Right hindlimb (tissue), 1 donor: ENCODE results near the gene RASGRP3.

ENCODE experiments used
- DNase-seq: peaks from one replicate; pipeline ENCODE4 v3.0.0-alpha.2; 2018

Gene RASGRP3

DNA sequence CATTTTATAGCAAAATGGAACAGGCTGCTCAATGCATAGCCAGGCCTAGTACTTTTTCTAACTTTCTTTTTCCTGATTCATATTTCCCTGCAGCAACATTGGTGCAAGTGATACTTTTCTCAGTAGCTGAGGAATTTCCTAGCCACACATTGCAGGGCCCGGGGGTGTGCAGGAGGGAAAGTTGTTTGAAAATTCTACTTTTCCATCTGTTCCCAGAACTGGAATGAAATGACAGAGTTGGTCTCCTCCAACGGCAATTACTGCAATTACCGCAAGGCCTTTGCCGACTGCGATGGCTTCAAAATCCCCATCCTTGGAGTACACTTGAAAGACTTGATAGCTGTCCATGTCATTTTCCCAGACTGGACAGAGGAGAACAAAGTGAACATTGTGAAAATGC lies 50.5 kb downstream of the RASGRP3 start:
- DNase-seq: peak; percentile 35

DNA sequence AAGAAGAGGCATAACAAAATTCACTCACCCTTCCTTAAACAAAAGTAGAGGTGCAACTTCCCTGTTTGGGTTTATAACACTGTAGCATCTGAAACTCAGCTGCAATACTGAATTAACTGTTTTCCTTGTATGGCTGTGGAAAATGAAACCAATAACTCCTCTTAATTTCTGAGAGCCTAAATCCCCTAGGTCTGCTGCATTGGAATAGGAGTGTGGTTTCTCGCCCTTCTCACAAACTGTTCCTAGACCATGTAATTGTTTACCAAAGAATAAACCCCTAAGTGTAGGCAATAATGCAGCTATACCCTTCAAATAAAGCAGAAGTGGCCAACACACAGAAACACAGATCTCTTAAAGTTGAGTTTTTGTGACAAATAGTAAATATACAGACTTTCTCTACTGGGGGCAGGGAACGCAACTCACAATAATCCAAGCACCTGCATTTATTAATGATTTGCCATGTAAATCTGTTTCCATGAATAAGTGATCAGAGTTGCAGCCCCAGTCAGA lies 52.0 kb downstream of the RASGRP3 start:
- DNase-seq: no peak

DNA sequence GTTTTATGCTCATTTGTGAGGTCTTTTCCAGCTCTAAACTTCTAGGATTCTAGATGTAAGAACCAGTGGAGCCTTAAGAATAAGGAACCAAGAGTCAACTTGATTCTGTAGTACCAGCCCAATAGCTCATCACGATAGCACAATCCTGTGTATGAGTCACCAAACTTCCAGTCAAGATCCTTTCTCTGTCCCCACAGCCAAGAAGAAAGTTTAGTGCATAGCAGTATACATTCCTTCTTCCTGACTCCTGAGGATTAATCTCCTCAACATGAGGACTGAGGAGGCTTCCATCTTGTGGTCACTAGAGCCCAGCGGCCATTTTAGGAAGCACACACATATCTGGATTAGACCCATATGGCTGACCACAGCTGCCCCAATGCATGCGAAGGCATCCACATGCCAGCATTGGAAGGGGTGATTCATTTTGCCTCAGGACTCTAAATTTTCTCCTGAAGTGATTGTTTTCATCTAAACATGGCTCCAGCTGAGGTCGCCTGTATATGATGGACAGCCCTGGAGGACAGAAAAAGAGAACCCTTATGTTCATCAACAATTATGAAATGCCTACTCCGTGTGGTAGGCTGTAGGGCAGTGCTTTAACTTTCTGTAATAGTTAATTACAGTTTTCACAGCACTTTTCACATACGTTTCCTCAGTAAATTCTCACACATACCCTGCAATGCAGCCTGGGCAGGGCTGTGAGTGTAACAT lies 53.5 kb downstream of the RASGRP3 start:
- no peak for DNase-seq

DNA sequence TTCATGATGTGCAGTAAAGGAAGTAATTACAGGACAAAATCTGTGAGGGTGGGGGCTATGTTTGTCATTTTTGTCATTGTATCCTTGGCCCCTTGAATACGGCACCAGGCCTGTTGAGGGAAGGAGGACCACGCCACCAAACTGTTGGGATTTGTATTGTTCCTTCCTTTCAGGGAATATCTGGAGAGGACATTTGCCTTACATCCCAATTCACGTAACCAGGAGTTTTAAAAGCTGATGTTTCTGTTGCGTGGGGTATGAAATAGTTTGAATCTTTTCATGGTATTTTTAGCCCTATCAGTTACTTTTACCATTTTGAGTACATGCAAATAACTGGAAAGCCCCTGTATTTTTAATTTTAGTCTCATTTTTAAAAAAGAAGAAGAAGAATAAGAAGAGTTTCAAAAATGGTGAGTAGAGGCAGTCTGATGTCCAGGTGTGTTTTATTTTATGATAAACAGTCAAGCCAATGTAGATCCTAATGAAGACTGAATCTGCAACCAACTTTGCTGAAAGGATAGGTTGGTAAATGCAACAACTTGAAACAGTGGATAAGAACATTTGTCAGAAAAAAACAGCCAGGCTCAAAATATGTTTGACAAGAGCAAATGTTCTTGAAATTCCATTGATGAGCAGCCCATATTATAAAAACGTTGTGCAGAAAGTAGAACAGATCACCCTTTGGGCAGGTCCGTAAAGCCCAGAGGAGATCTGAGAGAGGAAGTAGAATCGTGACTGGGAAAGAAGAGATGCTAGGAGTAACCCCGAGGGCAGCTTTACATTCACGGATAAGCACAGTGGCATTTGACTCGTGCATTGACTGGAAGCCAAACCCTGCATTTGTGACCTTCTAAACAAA lies 54.5 kb downstream of the RASGRP3 start:
- no peak for DNase-seq

DNA sequence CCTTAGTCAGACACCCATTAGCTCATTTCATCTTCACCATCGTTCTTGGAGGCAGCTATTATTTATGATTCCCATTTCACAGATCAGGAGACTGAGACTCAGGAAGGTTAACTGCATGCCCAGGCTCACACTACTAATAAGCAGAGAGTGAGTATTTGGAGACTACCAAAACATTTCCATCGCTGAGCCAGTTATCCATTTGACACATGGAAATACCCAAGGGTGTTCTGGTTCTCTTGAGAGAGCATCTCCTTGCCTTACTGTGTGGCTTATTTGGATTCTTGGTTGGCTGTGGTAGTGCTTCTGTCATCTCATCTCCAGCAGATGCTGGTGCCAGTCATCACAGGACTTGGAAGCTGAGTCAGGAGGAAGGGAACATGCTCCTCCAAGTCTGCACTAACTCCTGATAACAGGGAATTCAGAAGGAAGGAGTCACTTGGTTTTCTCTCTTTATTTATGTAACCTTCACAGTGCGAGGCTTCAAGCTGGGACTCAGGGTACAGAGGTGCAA lies 55.2 kb downstream of the RASGRP3 start:
- DNase-seq: no peak

DNA sequence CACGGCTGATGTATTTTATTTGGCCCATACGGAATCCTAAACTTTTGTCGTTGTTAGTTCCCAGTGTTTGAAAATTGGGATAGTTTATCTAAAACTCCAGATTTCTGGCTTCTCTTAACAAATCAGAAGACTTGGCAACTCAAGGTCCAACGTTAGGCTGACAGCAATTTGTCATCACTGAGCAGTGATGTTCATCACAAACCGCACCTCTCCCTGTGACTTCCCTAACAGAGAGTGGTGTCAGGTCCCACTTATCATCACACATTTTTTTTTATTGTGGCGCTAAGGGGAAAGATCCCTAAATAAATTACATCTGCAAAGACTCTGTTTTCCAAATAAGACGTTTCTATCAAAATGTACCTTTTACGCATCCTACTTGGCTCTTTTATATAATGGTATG lies 55.7 kb downstream of the RASGRP3 start:
- DNase-seq: no peak

DNA sequence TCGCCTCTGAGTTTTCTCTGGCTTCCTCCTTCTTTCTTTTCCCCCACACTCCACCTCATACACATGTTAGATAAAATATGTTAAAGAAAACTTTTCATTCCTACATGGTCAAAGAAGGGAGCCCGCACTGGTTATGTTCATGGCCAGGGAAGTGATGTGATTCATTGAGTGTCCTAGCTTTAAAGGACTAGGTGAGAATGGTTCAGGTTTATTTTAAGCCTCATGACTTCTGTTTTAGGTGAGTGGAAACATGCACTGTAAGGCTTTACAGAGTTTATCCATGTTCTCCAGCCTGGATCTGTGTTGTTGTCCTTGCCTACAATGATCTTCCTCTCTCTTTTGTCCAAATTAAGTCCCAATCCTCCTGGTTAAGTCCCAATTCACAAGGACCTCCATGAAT lies 56.5 kb downstream of the RASGRP3 start:
- no peak for DNase-seq

DNA sequence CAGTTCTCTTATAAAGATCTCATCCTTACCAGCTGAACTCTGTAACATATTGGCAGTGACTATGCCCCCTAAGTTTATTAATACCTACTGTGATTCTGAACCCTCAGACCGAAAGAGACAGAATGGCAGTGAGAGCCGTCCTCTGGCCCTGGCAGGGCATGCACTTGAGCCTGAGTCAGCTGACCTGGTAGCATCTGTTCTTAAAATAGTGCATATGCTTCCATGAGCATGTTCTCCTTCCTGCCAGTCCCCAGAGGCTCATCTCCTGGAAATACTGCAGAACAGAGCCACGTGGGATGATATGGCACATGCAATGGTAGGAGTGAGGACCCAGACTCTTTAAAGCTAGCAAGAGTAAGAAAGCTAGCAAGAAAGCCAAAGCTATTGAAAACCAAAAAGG lies 59.0 kb downstream of the RASGRP3 start:
- DNase-seq: no peak

DNA sequence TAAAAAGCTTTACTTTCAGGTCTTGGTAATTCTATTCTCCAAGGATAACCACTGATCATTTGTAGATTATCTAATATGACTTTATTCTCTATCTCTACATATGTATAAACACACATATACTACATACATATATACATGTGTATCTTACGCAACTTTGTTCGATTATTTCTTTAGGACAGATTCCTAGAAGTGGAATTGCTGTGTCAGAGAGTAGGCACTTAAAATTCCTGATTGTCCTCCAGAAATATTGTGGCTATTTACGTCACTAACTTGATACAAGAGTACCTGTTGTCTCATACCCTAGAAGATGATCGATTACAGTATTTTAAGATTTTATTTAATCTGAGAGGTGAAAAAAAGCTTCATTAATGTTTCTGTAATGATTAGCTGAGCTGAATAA lies 64.8 kb downstream of the RASGRP3 start:
- DNase-seq: no peak

DNA sequence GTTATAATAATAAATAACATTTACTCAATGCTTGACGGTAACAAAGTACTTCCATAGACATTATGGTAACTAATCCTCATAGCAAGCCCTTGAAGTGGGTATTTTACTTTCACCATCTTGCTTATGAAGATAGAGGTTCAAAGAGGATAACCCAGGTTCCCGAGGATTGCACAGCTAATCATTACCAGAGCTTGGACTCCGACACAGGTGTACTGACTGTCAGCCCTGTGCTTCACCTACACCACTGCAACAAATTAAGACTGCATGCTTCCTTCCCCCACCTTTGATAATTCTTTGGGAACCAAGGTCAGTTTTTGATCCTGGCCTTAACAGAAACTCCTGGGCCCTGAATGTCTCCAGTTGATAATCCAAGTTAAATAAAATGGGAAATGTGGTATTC lies 73.8 kb downstream of the RASGRP3 start:
- no peak for DNase-seq

DNA sequence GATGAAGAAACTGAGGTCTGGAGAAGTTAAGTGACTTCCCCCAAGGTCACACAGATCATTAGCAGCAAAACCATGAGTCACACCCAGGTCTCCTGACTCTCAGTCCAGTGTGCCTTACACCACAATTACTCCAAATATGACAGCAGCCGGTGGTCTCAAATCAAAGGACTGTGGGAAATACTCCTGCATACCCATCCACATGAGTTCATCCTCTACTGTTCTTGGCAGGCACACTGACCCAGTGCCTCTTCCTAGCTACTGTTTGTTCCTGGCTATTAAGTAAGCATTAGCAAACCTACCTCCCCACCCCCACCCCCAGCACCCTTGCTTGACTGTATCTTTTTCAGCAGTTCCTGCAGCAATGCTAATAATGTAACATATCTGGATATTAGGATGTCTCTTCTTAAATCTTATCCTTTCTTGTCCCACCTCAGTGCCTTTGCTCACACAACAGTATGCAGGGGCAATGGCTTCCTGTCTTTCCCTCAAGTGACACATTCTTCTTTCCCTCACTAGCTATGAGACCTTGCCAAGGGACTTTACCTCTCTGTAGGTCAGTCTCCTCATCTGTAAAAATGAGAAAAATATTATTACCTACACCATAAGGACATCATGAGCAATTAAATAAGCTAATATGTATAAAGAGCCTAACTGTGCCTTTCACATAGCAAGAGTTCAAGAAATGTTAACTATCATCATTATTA lies 76.5 kb downstream of the RASGRP3 start:
- DNase-seq: no peak

DNA sequence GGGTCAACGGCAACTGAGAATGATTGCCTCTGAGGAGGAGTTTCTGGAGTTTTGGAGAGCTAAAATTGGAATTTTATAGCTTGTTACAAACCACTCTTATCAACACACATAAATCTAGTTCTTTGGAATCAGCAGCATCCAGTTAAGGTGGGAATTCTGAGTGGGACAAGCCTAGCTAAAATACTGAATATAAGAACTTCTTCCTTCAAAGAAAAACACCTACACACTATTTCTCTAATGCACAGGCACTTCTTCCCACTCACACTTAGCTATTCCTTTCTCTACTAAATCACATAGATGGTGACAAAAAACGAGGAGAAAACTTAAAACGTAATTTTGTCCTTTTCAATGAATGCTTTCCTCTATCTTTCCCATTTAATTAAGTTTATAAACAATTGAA lies 79.2 kb downstream of the RASGRP3 start:
- DNase-seq: no peak

DNA sequence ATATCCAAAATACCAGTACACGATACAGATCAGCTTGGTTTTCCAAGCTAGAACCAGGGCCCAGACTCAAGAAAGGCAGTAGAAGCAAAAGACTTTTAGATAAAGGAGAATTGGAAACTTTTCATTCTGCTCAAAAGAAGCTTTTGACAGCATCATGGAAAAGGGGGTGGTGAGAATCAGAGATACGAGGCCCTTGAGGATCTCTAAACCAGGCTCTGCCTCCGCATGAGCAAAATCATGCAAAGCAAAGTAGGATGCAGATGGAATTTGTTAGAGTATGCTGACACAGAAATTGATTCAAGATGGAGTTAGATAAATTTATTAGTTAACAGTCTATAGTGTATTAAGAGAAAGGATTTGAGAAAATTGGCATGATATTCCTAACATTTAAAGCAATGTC lies 82.9 kb downstream of the RASGRP3 start:
- DNase-seq: no peak

DNA sequence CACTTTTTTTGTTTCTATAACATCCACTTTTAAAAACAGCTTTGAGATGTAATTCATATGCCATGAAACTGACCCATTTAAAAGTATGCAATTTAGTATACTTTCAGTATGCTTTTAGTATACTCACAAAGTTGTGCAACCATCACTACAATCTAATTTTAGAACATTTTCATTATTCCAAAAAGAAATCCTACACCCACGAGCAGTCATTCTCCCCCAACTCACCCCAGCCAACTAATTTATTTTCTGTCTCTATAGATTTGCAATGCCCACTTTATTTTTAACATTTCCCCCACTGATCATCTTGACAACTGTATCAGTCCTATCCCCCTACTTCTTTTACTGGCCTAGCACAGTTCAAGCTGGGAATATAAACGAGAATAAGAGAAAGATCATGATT lies 83.6 kb downstream of the RASGRP3 start:
- DNase-seq: no peak

DNA sequence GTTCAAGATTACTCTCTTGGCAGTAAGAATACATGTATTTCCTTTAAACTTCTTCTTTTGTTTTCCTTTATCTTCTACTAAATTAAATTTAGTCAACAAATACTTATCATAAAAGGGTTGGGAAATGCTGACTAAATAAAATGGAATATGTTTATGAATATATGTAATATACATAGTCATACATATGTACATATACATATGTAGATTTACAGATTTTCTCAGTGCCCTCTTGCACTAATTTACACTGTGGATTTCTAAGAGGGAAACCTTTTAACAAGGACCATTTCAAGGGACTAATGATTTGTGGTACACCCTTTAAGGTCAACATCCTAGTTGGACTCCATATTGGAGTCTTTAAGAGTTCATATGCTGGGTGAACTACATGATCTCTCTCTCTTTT lies 85.4 kb downstream of the RASGRP3 start:
- DNase-seq: no peak

DNA sequence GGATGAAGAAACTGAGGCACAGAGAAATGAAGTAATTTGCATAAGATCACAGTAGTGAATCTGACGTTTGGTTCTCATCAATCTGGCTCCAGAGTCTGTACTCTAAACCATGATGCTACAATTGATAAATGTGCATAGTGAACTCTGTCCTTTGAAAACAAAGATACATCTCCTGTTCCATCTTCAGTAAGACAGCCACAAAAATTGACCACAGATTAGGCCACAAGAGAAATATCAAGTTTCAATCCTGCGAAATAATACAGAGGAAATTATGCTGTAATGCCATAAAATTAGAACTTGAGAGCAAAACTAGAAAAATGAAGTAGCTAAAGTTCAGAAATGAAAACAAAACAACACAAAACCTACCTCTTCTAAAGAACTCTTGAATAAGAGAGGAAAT lies 94.2 kb downstream of the RASGRP3 start:
- no peak for DNase-seq

DNA sequence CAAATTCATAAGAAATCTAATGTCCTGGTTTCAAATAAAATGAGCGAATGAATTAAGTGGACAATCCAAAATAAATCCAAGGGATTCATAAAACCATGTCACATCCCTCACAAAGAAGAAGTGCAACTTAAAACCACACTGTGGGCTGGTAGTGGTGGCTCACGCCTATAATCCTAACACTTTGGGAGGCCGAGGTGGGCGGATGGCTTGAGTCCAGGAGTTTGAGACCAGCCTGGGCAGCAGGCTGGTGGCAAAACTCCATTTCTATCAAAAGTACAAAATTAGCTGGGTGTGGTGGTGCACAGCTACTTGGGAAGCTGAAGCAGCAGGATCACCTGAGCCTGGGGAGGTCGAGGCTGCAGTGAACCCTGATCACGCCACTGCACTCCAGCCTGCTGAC lies 97.2 kb downstream of the RASGRP3 start:
- DNase-seq: no peak

DNA sequence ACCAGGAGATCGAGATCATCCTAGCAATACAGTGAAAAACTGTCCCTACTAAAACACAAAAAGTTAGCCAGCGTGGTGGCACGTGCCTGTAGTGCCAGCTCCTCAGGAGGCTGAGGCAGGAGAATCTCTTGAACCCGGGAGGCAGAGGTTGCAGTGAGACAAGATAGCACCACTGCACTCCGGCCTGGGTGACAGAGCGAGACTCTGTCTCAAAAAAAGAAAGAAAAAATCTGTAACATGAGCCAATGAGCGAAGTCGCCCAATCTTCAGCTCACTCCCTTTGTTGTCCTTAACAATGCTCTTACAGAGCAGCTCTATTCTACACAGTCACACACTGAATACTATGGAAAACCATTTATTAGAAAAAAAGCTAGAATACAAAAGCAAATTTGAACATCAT lies 100.6 kb downstream of the RASGRP3 start:
- no peak for DNase-seq

DNA sequence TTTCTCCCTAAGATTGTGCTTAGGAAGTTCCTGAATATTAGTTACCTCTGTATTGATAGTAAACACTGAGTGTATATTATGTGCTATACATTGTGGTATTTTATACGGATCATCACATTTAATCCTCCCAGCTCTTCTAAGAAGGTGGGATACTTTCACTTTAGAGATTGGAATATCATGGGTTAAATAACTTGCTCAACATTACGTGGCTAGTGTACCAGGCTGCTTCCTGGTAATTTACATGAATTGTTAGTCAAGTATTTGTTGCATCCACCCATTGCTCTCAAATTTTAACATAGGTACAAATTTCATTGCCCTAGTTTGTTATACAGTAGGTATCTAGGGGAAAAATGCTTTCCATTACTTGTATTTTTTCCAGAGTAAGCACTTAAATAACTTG lies 101.2 kb downstream of the RASGRP3 start:
- no peak for DNase-seq

DNA sequence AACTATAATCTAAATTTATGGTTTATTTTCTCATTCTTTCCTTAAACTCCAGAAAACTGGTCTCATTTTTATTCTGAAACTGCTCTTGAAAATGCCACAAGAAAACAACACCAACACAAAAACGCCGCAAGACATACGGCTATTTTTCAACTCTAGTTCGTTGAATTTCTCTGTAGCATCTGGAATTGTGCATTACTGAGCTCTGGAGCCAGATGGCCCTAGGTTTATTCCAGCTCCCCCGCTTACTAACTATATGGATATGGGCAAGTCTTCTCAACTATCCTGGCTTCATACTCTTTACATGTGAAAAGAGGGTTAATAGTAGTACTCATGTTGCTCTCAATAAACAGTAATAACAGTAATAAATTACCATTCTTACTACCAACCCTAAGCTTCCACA lies 102.8 kb downstream of the RASGRP3 start:
- DNase-seq: no peak

DNA sequence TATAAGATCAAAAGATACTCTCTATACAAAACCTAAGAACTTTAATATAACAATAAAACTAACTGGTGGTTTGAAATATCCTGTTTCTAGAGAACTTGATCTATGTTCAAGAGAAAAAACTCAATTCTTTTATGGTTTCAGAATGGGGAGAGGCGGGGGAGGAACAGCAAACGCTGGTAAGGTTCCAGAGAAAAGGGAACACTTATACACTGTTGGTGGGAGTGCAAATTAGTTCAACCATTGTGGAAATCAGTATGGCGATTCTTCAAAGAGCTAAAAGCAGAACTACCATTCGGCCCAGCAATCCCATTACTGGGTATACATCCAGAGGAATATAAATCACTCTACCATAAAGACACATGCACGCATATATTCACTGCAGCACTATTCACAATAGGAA lies 105.4 kb downstream of the RASGRP3 start:
- DNase-seq: no peak

DNA sequence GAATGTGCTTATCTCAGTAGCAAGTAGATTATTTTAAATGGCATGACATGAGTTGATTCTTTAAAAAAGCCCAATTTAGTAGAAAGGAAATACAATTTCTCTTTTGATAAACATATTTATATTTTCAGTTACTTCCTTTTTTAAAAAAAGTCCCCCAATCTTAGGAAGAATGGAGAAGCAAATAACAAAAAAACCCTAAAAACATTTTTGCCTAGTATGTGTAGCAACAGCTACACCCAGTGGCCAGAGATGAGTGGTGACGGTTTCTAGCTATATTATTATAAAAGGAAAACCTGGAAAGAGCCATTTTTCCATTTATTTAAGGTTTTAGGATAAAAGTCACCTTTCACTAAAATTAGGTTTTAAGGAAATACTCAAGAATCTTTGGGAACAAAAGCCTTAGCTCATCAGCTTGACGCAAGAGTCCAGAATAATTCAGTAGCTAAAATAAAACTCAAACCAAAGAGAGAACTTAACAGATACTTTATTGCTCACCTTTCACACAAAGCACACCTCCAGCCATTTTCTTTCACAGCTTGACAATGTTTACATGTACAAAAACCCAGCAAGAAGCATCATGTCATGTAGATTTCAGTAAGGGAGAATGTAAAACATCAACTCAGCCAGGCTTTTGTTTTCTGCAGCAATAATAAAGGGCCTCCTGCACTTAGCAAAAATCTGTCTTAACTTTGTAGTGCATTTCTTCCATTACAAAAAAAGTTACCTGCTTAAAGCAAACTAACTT lies 106.9 kb downstream of the RASGRP3 start:
- DNase-seq: no peak

DNA sequence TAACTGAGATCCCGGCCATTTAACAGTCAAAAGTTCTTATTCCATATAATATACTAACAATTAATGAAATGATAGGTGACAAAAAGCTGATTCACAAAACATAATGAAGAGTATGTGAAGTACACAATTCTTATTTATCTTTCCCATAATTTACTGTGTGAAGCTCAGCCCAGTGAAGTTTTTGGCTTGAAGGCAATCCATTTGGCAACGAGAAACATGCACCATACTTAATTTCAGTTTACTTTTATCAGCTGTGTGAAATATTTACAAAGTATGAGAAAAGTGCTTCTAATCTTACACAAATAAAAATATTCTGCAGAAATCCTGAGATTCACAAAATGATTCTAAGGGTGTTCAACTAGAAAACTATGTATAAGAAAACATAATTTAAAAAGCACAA lies 110.3 kb downstream of the RASGRP3 start:
- DNase-seq: no peak
